ENCODE measurements around the gene PLCB3.

PLCB3 gene

Small RNA genes lying within 50 kb of the gene (small RNA-seq; reads per million reads assigned to genes)
- 0 reads per million in 2 experiments for gene RF00019
